Nephron (organoid): ENCODE results near the gene REPIN1.
A peak's percentile ranks its signal among the peaks of the same experiment; 100 is the strongest.

Experiments
- H3K27ac Mint-ChIP-seq, 3 experiments: 2 replicates each; pipeline ENCODE4 v1.8.0; 2020; ENCODE audit warnings: mixed read lengths in 3 of 3, mild to moderate bottlenecking in 2 of 3, moderate library complexity in 1 of 3
- H3K27me3 Mint-ChIP-seq: 2 replicates; pipeline ENCODE4 v1.8.0; 2021; ENCODE audit warnings: low read depth, mild to moderate bottlenecking, moderate library complexity, mixed read lengths
- H3K36me3 Mint-ChIP-seq: 2 replicates; pipeline ENCODE4 v1.8.0; 2020; ENCODE audit warnings: low read depth, mixed read lengths
- H3K4me1 Mint-ChIP-seq: 2 replicates; pipeline ENCODE4 v1.8.0; 2020; ENCODE audit warnings: mixed read lengths
- H3K4me3 Mint-ChIP-seq, 3 experiments: 2 replicates each; pipeline ENCODE4 v1.8.0; 2020; ENCODE audit warnings: mild to moderate bottlenecking in 3 of 3, mixed read lengths in 3 of 3, moderate library complexity in 2 of 3
- H3K9me3 Mint-ChIP-seq: 2 replicates; pipeline ENCODE4 v1.8.0; 2020; ENCODE audit warnings: mixed read lengths
- TF ChIP-seq, protein P1 (sequence below), 3 experiments: fragments of 200-600 bp; sonication (generic); IDR thresholded peaks; one replicate each; pipeline ENCODE4 v1.5.0; 2021; ENCODE audit warnings: antibody characterized with exemption in 3 of 3; ENCODE audit not compliant: unreplicated experiment in 3 of 3

Gene REPIN1

DNA sequence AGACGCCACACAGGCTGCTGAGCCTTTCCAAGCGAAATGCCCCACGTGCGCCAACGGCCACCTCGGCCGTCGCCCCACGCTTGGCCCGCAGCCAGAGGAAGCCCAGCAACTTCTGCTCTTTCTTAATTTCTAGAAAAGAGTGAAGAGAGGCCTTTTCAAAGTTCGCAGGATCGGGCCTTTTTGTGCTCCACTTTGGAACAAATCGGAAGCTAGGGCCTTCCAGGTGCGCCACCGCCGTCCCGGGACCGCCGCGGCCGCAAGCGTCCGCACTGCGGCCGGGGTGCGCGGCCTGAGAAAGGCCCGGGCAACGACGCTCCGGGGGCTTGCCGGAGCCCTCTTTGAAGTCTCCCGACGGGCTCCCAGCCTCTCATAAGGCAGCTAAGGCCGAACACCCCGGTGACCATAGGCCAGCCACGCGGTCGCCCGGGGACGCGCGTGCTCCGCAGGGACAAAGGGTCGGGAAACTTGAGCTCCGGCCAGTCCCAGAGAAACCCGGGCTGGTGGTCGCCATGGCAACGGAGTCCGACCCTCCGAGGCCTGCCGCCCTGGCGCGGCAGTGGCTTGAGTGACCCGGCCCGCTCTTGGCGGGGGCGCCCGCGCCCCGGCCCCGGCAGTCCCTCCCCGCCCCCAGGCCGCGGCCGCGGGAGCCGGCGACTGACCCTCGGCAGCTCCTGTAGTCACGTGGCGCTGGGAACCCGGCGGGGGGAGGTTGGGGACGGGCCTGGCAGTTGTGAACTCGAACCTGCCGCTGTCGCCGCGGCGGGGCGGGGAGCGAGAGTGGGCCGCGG is at the start of gene REPIN1:
Gene REPIN1, plus strand, starts transcription at position 727 of the 788 bp plus-strand sequence. CDS start 890 bp downstream, outside the sequence.
- Mint-ChIP-seq H3K27me3 (no peaks in the 10 kb centered on the region), H3K9me3 (no peaks in the 10 kb centered on the region), H3K27ac (peak within 1 kb of the TSS; percentile 96 to 99 (median 99)), H3K36me3 (peaks cover 15% of the 10 kb centered on the region), H3K4me1 (peaks cover 58% of the 10 kb centered on the region), H3K4me3 (peak within 1 kb of the TSS; percentile 97 to 99 (median 99))
- TF ChIP-seq, protein P1, sequence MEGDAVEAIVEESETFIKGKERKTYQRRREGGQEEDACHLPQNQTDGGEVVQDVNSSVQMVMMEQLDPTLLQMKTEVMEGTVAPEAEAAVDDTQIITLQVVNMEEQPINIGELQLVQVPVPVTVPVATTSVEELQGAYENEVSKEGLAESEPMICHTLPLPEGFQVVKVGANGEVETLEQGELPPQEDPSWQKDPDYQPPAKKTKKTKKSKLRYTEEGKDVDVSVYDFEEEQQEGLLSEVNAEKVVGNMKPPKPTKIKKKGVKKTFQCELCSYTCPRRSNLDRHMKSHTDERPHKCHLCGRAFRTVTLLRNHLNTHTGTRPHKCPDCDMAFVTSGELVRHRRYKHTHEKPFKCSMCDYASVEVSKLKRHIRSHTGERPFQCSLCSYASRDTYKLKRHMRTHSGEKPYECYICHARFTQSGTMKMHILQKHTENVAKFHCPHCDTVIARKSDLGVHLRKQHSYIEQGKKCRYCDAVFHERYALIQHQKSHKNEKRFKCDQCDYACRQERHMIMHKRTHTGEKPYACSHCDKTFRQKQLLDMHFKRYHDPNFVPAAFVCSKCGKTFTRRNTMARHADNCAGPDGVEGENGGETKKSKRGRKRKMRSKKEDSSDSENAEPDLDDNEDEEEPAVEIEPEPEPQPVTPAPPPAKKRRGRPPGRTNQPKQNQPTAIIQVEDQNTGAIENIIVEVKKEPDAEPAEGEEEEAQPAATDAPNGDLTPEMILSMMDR (IDR thresholded peaks at IDR 0.05; ENCODE audit: unreplicated experiment in 3 of 3), result no peak

- Mint-ChIP-seq H3K4me3 (no peak overlapping the region), H3K27ac (no peak overlapping the region), H3K9me3 (no peaks in the 10 kb centered on the region), H3K36me3 (no peaks in the 10 kb centered on the region), H3K27me3 (peaks cover 6% of the 10 kb centered on the region), H3K4me1 (peaks cover 24% of the 10 kb centered on the region)
- TF ChIP-seq, protein P1 (IDR thresholded peaks at IDR 0.05; ENCODE audit: unreplicated experiment in 3 of 3), result no peak
Measured at GRCh38 chr7:150321788-150322113, 46.9 kb upstream of the REPIN1 start.

- Mint-ChIP-seq H3K27ac (no peak overlapping the region), H3K4me1 (peaks cover 24% of the 10 kb centered on the region), H3K9me3 (no peaks in the 10 kb centered on the region), H3K4me3 (no peak overlapping the region), H3K27me3 (peaks cover 6% of the 10 kb centered on the region), H3K36me3 (no peaks in the 10 kb centered on the region)
- TF ChIP-seq, protein P1 (IDR thresholded peaks at IDR 0.05; ENCODE audit: unreplicated experiment in 3 of 3), result no peak
Measured at GRCh38 chr7:150322114-150322832, 46.3 kb upstream of the REPIN1 start.

GRCh38 chr7:150322833-150323681 is 45.6 kb upstream of the REPIN1 start, which contains the start of the genes ACTR3C and LRRC61:
TSS of gene ACTR3C (minus strand) at chr7:150323545. CDS start at chr7:150295296, 28,249 bp downstream.
TSS of gene LRRC61 (plus strand) at chr7:150323355. CDS start at chr7:150336862, 13,507 bp downstream.
- H3K4me3 Mint-ChIP-seq, result no peak within 1 kb of the TSS
- TF ChIP-seq, protein P1 (IDR thresholded peaks at IDR 0.05; ENCODE audit: unreplicated experiment in 3 of 3), result no peak
- H3K27me3 Mint-ChIP-seq, result peaks cover 10% of the 10 kb centered on the region
- H3K9me3 Mint-ChIP-seq, result no peaks in the 10 kb centered on the region
- H3K4me1 Mint-ChIP-seq, result peaks cover 24% of the 10 kb centered on the region
- no peak within 1 kb of the TSS for H3K27ac Mint-ChIP-seq
- no peaks in the 10 kb centered on the region for H3K36me3 Mint-ChIP-seq

DNA sequence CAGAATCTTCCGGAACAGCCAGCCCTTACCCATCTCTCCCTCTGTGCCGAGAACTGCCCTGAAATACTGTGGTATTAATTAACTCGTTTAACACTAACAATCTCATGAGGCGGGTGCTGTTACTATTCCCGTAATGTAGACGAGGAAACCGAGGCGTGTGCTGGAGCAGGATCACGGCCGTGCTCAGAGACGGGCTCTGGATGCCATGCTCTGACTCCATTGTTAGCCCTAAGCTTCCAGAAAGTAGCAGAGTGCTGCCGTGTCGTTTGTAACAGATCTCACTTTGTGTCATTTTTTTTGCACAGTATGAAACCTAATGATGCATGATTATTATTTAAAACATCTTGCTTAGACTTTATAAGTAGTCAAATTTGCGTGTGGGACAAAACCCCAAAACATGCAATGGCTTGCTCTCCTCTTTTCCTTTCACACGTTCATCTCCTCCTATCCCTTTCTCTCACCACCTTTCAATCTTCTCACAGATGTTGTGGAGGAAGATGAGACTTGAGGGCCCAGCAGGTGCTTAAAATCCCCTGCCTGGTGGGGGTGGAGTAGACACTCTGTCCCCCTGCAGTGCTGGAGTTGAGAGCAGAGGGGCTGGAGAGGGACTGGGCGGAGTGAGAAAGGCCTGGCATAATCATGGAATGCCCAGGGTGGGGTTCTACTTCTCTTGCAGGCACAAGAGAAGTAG is 44.8 kb upstream of the REPIN1 start:
- no peak overlapping the region for H3K4me3 Mint-ChIP-seq
- H3K36me3 Mint-ChIP-seq, result no peaks in the 10 kb centered on the region
- H3K9me3 Mint-ChIP-seq, result no peaks in the 10 kb centered on the region
- TF ChIP-seq, protein P1 (IDR thresholded peaks at IDR 0.05; ENCODE audit: unreplicated experiment in 3 of 3), result no peak
- H3K27me3 Mint-ChIP-seq, result peaks cover 12% of the 10 kb centered on the region
- H3K4me1 Mint-ChIP-seq, result peaks cover 24% of the 10 kb centered on the region
- H3K27ac Mint-ChIP-seq, result no peak overlapping the region
